Ishikawa (cell line): ENCODE measurements around the gene SKI.

Experiments used
- CEBPB ChIP-seq: IDR thresholded peaks from 2 replicates; pipeline ENCODE4 v1.6.1; 2012
- CREB1 ChIP-seq: IDR thresholded peaks from 2 replicates; pipeline ENCODE4 v1.6.1; 2012; ENCODE audit warnings: low read depth
- EGR1 ChIP-seq: IDR thresholded peaks from 2 replicates; pipeline ENCODE4 v1.6.1; 2012
- EP300 ChIP-seq: IDR thresholded peaks from 2 replicates; pipeline ENCODE4 v1.6.1; 2012; ENCODE audit warnings: borderline replicate concordance
- FOXM1 ChIP-seq: IDR thresholded peaks from 2 replicates; pipeline ENCODE4 v1.6.1; 2012; ENCODE audit warnings: low read depth, borderline replicate concordance
- MAX ChIP-seq: IDR thresholded peaks from 2 replicates; pipeline ENCODE4 v1.6.1; 2012
- NFIC ChIP-seq: IDR thresholded peaks from 2 replicates; pipeline ENCODE4 v1.6.1; 2012
- RAD21 ChIP-seq: IDR thresholded peaks from 2 replicates; pipeline ENCODE4 v1.6.1; 2012; ENCODE audit warnings: low read depth
- REST ChIP-seq: IDR thresholded peaks from 2 replicates; pipeline ENCODE4 v1.6.1; 2012; ENCODE audit warnings: low read depth, mild to moderate bottlenecking
- TAF1 ChIP-seq: IDR thresholded peaks from 2 replicates; pipeline ENCODE4 v1.6.1; 2012; ENCODE audit warnings: low read depth, mild to moderate bottlenecking
- TCF12 ChIP-seq: IDR thresholded peaks from 2 replicates; pipeline ENCODE4 v1.6.1; 2012; ENCODE audit warnings: low read depth
- TEAD4 ChIP-seq: IDR thresholded peaks from 2 replicates; pipeline ENCODE4 v1.6.1; 2012
- USF1 ChIP-seq: IDR thresholded peaks from 2 replicates; pipeline ENCODE4 v1.6.1; 2012
- YY1 ChIP-seq: IDR thresholded peaks from 2 replicates; pipeline ENCODE4 v1.6.1; 2012; ENCODE audit warnings: low read depth
- ZBTB7A ChIP-seq: IDR thresholded peaks from 2 replicates; pipeline ENCODE4 v1.6.1; 2012; ENCODE audit warnings: low read depth

Gene SKI

GRCh38 chr1:2188336-2188735 lies 39.8 kb upstream of the SKI start:
- no peak for TF ChIP-seq CREB1
- TF ChIP-seq EP300 = no peak
- no peak for TF ChIP-seq ZBTB7A
- TF ChIP-seq USF1 = no peak
- no peak for TF ChIP-seq TAF1
- TF ChIP-seq TEAD4 = no peak
- TF ChIP-seq FOXM1 = no peak
- TF ChIP-seq MAX = no peak
- no peak for TF ChIP-seq EGR1
- TF ChIP-seq YY1 = no peak
- no peak for TF ChIP-seq NFIC
- TF ChIP-seq TCF12 = no peak
- TF ChIP-seq REST = no peak
- TF ChIP-seq CEBPB = no peak
- no peak for TF ChIP-seq RAD21

GRCh38 chr1:2189459-2190425 lies 38.4 kb upstream of the SKI start:
- TF ChIP-seq EP300 (0 out of 2 replicates have a peak, but pooled peaks have one; percentile 11), TAF1 (no peak; the same call in 1 of the 2 replicates), MAX (peak; percentile 63), FOXM1 (no peak)

GRCh38 chr1:2190491-2190976 lies 37.6 kb upstream of the SKI start:
- no peak for TF ChIP-seq TEAD4
- no peak for TF ChIP-seq TCF12

- TF ChIP-seq FOXM1 (no peak), EGR1 (no peak), NFIC (no peak), TAF1 (no peak), CREB1 (no peak), RAD21 (no peak), MAX (no peak), YY1 (no peak), REST (no peak), CEBPB (no peak)
These were observed 35.8 kb upstream of the SKI start for GRCh38 chr1:2192031-2192995.

GRCh38 chr1:2193514-2194281 lies 34.4 kb upstream of the SKI start:
- TF ChIP-seq EGR1 = no peak
- no peak for TF ChIP-seq CEBPB
- no peak for TF ChIP-seq ZBTB7A
- no peak for TF ChIP-seq TAF1
- TF ChIP-seq USF1 = no peak
- TF ChIP-seq REST = no peak
- TF ChIP-seq RAD21 = no peak
- TF ChIP-seq MAX = no peak
- no peak for TF ChIP-seq EP300
- no peak for TF ChIP-seq CREB1
- TF ChIP-seq TEAD4 = no peak
- no peak for TF ChIP-seq NFIC
